Mucosa of gallbladder (tissue), 1 donor: ENCODE measurements around the gene PRG3. TPM values are rescaled to one million over a fixed set of nuclear protein-coding genes. Genes with fewer than 3 reads are reported as not detected.

ENCODE experiments used
- DNase-seq: peaks from one replicate; pipeline ENCODE4 v3.0.0-alpha.2; 2020; ENCODE audit warnings: low spot score
- total RNA-seq: library from RNA; stranded (reverse); gene quantifications from one replicate; pipeline ENCODE4 v1.2.1, GENCODE V29; 2021
- donor health status: DM: no; HTN: no; CAD: no.

Gene PRG3
- total RNA-seq, 1 donor from 2014 or later = not detected

GRCh38 chr11:57359896-57360690, 20.9 kb downstream of the PRG3 start:
- DNase-seq = no peak

GRCh38 chr11:57359396-57359795, 21.6 kb downstream of the PRG3 start:
- no peak for DNase-seq

GRCh38 chr11:57358991-57359390, 22.0 kb downstream of the PRG3 start:
- no peak for DNase-seq

GRCh38 chr11:57358543-57358961, 22.4 kb downstream of the PRG3 start:
- no peak for DNase-seq

GRCh38 chr11:57357856-57358255, 23.1 kb downstream of the PRG3 start:
- no peak for DNase-seq

GRCh38 chr11:57357310-57357709, 23.6 kb downstream of the PRG3 start:
- DNase-seq = no peak

- no peak for DNase-seq
Observed at GRCh38 chr11:57356268-57356667, 24.7 kb downstream of the PRG3 start.

GRCh38 chr11:57354699-57355098, 26.3 kb downstream of the PRG3 start:
- DNase-seq = no peak

GRCh38 chr11:57353852-57354251, 27.1 kb downstream of the PRG3 start:
- no peak for DNase-seq

GRCh38 chr11:57353446-57353845, 27.5 kb downstream of the PRG3 start:
- DNase-seq = no peak

- no peak for DNase-seq
Observed at GRCh38 chr11:57353036-57353435, 27.9 kb downstream of the PRG3 start.

- DNase-seq = peak; percentile 60
Observed at GRCh38 chr11:57349491-57350274, 31.3 kb downstream of the PRG3 start.

GRCh38 chr11:57348636-57349313, 32.2 kb downstream of the PRG3 start:
- no peak for DNase-seq

GRCh38 chr11:57348052-57348451, 32.9 kb downstream of the PRG3 start:
- DNase-seq = no peak

- no peak for DNase-seq
Observed at GRCh38 chr11:57347336-57347735, 33.6 kb downstream of the PRG3 start.

- DNase-seq = peak; percentile 89
Observed at GRCh38 chr11:57345555-57346211, 35.3 kb downstream of the PRG3 start.

- no peak for DNase-seq
Observed at GRCh38 chr11:57344826-57345225, 36.1 kb downstream of the PRG3 start.

GRCh38 chr11:57343825-57344224, 37.1 kb downstream of the PRG3 start:
- DNase-seq = no peak

- DNase-seq = no peak
Observed at GRCh38 chr11:57342702-57343101, 38.2 kb downstream of the PRG3 start.

GRCh38 chr11:57341250-57341808, 39.6 kb downstream of the PRG3 start:
- no peak for DNase-seq

GRCh38 chr11:57340039-57340615, 40.8 kb downstream of the PRG3 start:
- DNase-seq = no peak
